KMS-11 (cell line): ENCODE data around the gene PHOX2A.

Source experiments
- H2AFZ ChIP-seq: fragments of 200-600 bp; sonication (generic); 2 replicates; pipeline ENCODE4 v1.6.1; 2016; ENCODE audit warnings: antibody characterized with exemption, mixed run types, low read depth
- H3K27ac ChIP-seq: fragments of 200-600 bp; sonication (generic); 2 replicates; pipeline ENCODE4 v1.6.1; 2016; ENCODE audit warnings: mild to moderate bottlenecking, mixed run types
- H3K27me3 ChIP-seq: fragments of 200-600 bp; sonication (generic); 2 replicates; pipeline ENCODE4 v1.6.1; 2017; ENCODE audit warnings: mild to moderate bottlenecking, low read depth, mixed run types, moderate library complexity; ENCODE audit not compliant: insufficient read depth
- H3K36me3 ChIP-seq: fragments of 200-600 bp; sonication (generic); 2 replicates; pipeline ENCODE4 v1.6.1; 2017; ENCODE audit warnings: mild to moderate bottlenecking, mixed run types; ENCODE audit not compliant: insufficient read depth
- H3K4me1 ChIP-seq: fragments of 200-600 bp; sonication (generic); 2 replicates; pipeline ENCODE4 v1.6.1; 2016; ENCODE audit warnings: mild to moderate bottlenecking, low read depth, mixed run types; ENCODE audit not compliant: poor library complexity, severe bottlenecking
- H3K4me2 ChIP-seq: fragments of 200-600 bp; sonication (generic); 2 replicates; pipeline ENCODE4 v1.7.0; 2016; ENCODE audit warnings: mild to moderate bottlenecking, mixed run types
- H3K4me3 ChIP-seq: fragments of 200-600 bp; sonication (generic); IDR thresholded peaks from 2 replicates; pipeline ENCODE4 v1.6.1; 2017; ENCODE audit warnings: low read depth, low read length, mixed read lengths; ENCODE audit not compliant: insufficient read depth
- H3K79me2 ChIP-seq: fragments of 200-600 bp; sonication (generic); 2 replicates; pipeline ENCODE4 v1.6.1; 2016; ENCODE audit warnings: low read depth, mixed run types; ENCODE audit not compliant: insufficient read depth
- H3K9ac ChIP-seq: fragments of 200-600 bp; sonication (generic); 2 replicates; pipeline ENCODE4 v1.6.1; 2016; ENCODE audit warnings: mild to moderate bottlenecking, mixed run types
- H4K20me1 ChIP-seq: fragments of 200-600 bp; sonication (generic); 2 replicates; pipeline ENCODE4 v1.6.1; 2016; ENCODE audit warnings: mild to moderate bottlenecking, mixed run types; ENCODE audit not compliant: insufficient read depth
- TF ChIP-seq, protein P1 (sequence below): fragments of 200-600 bp; sonication (generic); conservative IDR thresholded peaks from 2 replicates; pipeline ENCODE4 v1.6.1; 2017; ENCODE audit warnings: low read depth, mild to moderate bottlenecking, antibody characterized with exemption, low read length, moderate library complexity, mixed read lengths

Gene PHOX2A

DNA sequence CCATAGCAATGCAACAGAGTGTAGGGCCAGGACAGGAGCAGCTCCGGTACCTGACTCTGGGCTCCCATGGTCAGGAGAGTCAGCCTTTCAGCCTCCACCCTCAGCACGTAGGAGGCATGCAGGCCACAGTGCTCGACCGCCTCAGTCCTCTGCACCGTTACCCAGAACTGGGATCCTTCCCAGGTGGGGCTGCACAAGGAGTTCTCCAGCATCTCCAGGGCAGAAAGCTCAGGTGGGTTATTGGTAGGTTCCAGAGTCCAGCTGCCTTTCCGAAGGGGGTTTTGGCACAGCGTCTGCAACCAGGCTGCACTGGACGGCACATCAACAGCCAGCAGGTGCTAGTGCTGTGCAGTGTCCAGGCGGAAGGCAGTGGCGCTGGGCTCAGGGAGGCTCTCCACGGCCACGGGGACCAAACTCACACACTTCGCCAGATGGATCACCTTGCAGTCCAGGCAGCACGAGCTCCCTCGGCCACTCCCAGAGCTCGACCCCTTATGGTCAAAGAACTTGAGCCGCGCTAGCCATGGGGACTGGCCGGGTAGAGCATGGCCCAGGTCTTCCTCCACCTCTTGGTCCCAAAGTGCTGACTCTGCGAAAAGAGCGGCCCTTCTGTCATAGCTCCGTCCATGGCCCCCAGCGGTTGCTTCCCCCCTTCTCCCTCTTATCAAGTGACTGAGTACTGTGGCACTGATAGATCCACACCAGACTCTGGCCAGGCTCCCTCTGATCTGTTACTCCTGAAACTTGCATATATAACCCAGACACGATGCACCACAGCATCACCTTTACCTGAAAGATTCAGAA, 6.9 kb upstream of the PHOX2A start:
- no peak overlapping the region for H3K9ac ChIP-seq
- H3K4me3 ChIP-seq = no peak overlapping the region
- no peaks in the 10 kb centered on the region for H3K36me3 ChIP-seq
- no peak overlapping the region for H3K4me2 ChIP-seq
- no peaks in the 10 kb centered on the region for H3K27me3 ChIP-seq
- H3K4me1 ChIP-seq = peaks cover 15% of the 10 kb centered on the region
- H3K79me2 ChIP-seq = no peaks in the 10 kb centered on the region
- H3K27ac ChIP-seq = no peak overlapping the region
- no peaks in the 10 kb centered on the region for H4K20me1 ChIP-seq
- no peak overlapping the region for H2AFZ ChIP-seq
- TF ChIP-seq, protein P1, sequence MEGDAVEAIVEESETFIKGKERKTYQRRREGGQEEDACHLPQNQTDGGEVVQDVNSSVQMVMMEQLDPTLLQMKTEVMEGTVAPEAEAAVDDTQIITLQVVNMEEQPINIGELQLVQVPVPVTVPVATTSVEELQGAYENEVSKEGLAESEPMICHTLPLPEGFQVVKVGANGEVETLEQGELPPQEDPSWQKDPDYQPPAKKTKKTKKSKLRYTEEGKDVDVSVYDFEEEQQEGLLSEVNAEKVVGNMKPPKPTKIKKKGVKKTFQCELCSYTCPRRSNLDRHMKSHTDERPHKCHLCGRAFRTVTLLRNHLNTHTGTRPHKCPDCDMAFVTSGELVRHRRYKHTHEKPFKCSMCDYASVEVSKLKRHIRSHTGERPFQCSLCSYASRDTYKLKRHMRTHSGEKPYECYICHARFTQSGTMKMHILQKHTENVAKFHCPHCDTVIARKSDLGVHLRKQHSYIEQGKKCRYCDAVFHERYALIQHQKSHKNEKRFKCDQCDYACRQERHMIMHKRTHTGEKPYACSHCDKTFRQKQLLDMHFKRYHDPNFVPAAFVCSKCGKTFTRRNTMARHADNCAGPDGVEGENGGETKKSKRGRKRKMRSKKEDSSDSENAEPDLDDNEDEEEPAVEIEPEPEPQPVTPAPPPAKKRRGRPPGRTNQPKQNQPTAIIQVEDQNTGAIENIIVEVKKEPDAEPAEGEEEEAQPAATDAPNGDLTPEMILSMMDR = no peak

DNA sequence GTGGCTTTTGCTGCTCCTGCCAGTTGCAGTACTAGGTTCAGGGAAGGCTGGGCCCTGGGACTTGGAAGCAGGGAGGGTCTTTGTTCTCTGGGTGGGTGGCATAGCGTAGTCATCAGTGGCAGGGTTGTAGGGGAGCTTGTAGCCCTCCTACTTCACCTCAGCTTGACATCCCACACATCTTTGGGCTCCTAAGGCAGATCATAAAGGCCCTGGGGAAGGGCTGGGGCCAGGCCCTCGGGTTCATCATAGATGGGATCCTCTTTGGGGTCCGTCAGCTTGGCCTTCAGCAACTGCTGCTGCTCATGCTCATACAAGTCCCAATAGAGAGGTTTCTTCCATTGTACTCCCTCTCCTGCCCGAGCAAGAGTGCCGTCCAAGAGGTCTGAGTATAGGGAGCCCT, 6.0 kb upstream of the PHOX2A start:
- no peaks in the 10 kb centered on the region for H3K79me2 ChIP-seq
- no peaks in the 10 kb centered on the region for H4K20me1 ChIP-seq
- H3K9ac ChIP-seq = no peak overlapping the region
- H3K4me1 ChIP-seq = peaks cover 6% of the 10 kb centered on the region
- no peak overlapping the region for H3K27ac ChIP-seq
- no peak overlapping the region for H3K4me3 ChIP-seq
- H3K36me3 ChIP-seq = no peaks in the 10 kb centered on the region
- TF ChIP-seq, protein P1 = no peak
- H3K4me2 ChIP-seq = no peak overlapping the region
- H2AFZ ChIP-seq = no peak overlapping the region
- H3K27me3 ChIP-seq = no peaks in the 10 kb centered on the region

DNA sequence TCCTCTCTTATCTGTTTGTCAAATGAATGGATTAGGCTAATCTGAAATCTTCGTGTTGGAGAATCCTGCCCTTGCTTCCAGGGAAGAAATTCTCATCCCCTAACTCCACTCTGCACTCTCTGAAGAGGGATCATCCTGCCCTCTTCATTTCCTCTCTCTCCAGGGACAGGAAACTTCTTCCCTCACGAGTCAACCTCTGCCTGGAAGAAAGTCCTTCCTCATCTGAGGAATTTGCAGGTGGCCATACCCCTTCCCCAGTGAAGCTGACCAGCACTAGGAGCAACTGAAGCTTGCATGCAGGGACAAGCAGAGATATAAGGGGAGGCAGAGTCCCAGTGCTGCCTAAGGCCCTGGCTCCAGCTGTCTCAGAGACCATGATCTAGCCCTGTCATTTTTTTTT, 3.6 kb upstream of the PHOX2A start:
- Histone ChIP-seq H3K36me3 (no peaks in the 10 kb centered on the region), H4K20me1 (no peaks in the 10 kb centered on the region), H3K79me2 (no peaks in the 10 kb centered on the region), H3K27ac (no peak overlapping the region), H2AFZ (no peak overlapping the region), H3K9ac (no peak overlapping the region), H3K4me3 (no peak overlapping the region), H3K4me2 (no peak overlapping the region), H3K27me3 (no peaks in the 10 kb centered on the region), H3K4me1 (no peaks in the 10 kb centered on the region)
- TF ChIP-seq, protein P1 = no peak

DNA sequence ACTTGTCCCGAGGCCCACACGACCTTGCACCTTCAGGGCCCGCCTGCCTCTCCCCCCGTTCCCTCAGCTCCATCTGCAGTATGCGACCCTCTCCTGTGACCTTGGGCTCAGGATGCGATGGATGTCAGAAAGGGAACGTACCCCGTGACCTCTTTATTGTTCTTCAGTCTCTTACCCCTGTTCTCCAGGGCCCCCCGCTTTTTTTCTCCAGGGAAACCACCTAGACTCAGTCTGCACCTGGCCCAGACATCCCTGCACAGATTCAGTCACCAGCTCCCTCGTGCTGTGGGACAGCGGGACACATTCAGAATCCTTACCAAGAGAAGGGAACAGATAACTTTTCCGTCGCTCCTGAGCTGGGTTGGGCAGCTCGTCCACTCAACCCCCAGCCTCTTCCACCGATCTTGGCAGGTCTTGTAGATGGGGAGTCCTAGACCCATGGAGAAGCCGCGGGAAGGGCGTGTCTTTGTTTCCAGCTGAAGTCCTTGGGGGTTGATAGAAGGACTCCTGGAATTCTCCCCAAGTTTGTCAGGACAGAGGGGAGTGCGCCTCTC, 1.4 kb upstream of the PHOX2A start:
- TF ChIP-seq, protein P1 = no peak
- H3K27me3 ChIP-seq = no peaks in the 10 kb centered on the region
- H3K9ac ChIP-seq = no peak overlapping the region
- no peaks in the 10 kb centered on the region for H3K36me3 ChIP-seq
- no peaks in the 10 kb centered on the region for H3K79me2 ChIP-seq
- no peaks in the 10 kb centered on the region for H3K4me1 ChIP-seq
- H4K20me1 ChIP-seq = no peaks in the 10 kb centered on the region
- H3K4me2 ChIP-seq = no peak overlapping the region
- no peak overlapping the region for H3K27ac ChIP-seq
- no peak overlapping the region for H3K4me3 ChIP-seq
- H2AFZ ChIP-seq = no peak overlapping the region
